ENCODE measurements around the gene CFTR. TPM values are rescaled to one million over a fixed set of nuclear protein-coding genes. Genes with fewer than 3 reads are reported as not detected.

The CFTR gene
- total RNA-seq, 2 experiments from 2014 or later = not detected

DNA sequence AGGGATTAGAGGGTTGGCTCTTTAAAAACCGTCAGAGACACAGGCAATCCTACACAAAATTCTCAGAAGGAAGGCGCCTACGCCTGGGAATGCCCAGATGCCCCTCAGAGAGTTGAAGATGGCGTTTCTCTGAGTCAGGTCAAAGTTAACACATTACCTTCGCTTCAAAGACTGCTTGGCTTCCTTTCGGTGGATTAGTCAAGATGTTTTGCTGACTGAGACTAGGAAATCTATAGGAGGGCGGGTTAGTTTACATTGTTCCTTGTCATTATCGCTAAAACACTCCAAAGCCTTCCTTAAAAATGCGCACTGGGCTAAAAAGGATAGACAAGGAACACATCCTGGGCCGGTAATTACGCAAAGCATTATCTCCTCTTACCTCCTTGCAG, 995 bp upstream of the CFTR start:
- Histone ChIP-seq H3K9me3 (ENCODE audit: control insufficient read depth in 1 of 2, insufficient read depth in 1 of 2, low read length in 2 of 2) (peaks cover 0 to 9% of the 10 kb centered on the region in 2 experiments), H3K4me3 (ENCODE audit: low read length) (no peak overlapping the region), H3K4me1 (ENCODE audit: insufficient read depth, low read length) (no peaks in the 10 kb centered on the region), H3K27ac (ENCODE audit: low read depth in 1 of 2, low read length in 2 of 2) (no peak overlapping the region), H3K27me3 (ENCODE audit: control insufficient read depth in 1 of 2, insufficient read depth in 2 of 2, low read length in 2 of 2) (peaks cover 14 to 33% of the 10 kb centered on the region in 2 experiments), H3K36me3 (ENCODE audit: insufficient read depth, low read length) (no peaks in the 10 kb centered on the region)
- DNase-seq (no peak), ATAC-seq (ENCODE audit: poor library complexity) (no peak)
- intact Hi-C loops (cut with DNase I, micrococcal nuclease) = no loop called here
- no peak overlapping the region for H3K27ac Mint-ChIP-seq
- TF ChIP-seq, protein P1, sequence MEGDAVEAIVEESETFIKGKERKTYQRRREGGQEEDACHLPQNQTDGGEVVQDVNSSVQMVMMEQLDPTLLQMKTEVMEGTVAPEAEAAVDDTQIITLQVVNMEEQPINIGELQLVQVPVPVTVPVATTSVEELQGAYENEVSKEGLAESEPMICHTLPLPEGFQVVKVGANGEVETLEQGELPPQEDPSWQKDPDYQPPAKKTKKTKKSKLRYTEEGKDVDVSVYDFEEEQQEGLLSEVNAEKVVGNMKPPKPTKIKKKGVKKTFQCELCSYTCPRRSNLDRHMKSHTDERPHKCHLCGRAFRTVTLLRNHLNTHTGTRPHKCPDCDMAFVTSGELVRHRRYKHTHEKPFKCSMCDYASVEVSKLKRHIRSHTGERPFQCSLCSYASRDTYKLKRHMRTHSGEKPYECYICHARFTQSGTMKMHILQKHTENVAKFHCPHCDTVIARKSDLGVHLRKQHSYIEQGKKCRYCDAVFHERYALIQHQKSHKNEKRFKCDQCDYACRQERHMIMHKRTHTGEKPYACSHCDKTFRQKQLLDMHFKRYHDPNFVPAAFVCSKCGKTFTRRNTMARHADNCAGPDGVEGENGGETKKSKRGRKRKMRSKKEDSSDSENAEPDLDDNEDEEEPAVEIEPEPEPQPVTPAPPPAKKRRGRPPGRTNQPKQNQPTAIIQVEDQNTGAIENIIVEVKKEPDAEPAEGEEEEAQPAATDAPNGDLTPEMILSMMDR (IDR thresholded peaks at IDR 0.05) = no peak
- H3K36me3 Mint-ChIP-seq (ENCODE audit: low read depth) = no peaks in the 10 kb centered on the region
- peaks cover 33% of the 10 kb centered on the region for H3K27me3 Mint-ChIP-seq
- ChIA-PET POLR2A (no interaction called here), CTCF (no interaction called here)
- H3K9me3 Mint-ChIP-seq = no peaks in the 10 kb centered on the region
- no peak overlapping the region for H3K4me3 Mint-ChIP-seq
- H3K4me1 Mint-ChIP-seq (ENCODE audit: low read depth) = no peaks in the 10 kb centered on the region

DNA sequence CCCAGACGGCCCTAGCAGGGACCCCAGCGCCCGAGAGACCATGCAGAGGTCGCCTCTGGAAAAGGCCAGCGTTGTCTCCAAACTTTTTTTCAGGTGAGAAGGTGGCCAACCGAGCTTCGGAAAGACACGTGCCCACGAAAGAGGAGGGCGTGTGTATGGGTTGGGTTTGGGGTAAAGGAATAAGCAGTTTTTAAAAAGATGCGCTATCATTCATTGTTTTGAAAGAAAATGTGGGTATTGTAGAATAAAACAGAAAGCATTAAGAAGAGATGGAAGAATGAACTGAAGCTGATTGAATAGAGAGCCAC, 184 bp downstream of the CFTR start:
- Histone ChIP-seq H3K9me3 (ENCODE audit: control insufficient read depth in 1 of 2, insufficient read depth in 1 of 2, low read length in 2 of 2) (peaks cover 0 to 9% of the 10 kb centered on the region in 2 experiments), H3K27ac (ENCODE audit: low read depth in 1 of 2, low read length in 2 of 2) (no peak overlapping the region), H3K36me3 (ENCODE audit: insufficient read depth, low read length) (no peaks in the 10 kb centered on the region), H3K4me1 (ENCODE audit: insufficient read depth, low read length) (no peaks in the 10 kb centered on the region), H3K4me3 (ENCODE audit: low read length) (no peak overlapping the region), H3K27me3 (ENCODE audit: control insufficient read depth in 1 of 2, insufficient read depth in 2 of 2, low read length in 2 of 2) (peaks cover 14 to 33% of the 10 kb centered on the region in 2 experiments)
- Mint-ChIP-seq H3K4me3 (no peak overlapping the region), H3K27me3 (peaks cover 33% of the 10 kb centered on the region), H3K36me3 (ENCODE audit: low read depth) (no peaks in the 10 kb centered on the region), H3K4me1 (ENCODE audit: low read depth) (no peaks in the 10 kb centered on the region), H3K27ac (no peak overlapping the region), H3K9me3 (no peaks in the 10 kb centered on the region)
- DNase-seq (no peak), ATAC-seq (ENCODE audit: poor library complexity) (no peak)
- TF ChIP-seq, protein P1 (IDR thresholded peaks at IDR 0.05) = no peak
- ChIA-PET POLR2A (no interaction called here), CTCF (no interaction called here)
- intact Hi-C loops (cut with DNase I, micrococcal nuclease) = no loop called here

DNA sequence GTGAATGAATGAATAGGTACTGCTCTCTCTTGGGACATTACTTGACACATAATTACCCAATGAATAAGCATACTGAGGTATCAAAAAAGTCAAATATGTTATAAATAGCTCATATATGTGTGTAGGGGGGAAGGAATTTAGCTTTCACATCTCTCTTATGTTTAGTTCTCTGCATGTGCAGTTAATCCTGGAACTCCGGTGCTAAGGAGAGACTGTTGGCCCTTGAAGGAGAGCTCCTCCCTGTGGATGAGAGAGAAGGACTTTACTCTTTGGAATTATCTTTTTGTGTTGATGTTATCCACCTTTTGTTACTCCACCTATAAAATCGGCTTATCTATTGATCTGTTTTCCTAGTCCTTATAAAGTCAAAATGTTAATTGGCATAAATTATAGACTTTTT, 1.2 kb downstream of the CFTR start:
- no peaks in the 10 kb centered on the region for H3K4me1 ChIP-seq (ENCODE audit: insufficient read depth, low read length)
- TF ChIP-seq, protein P1 (IDR thresholded peaks at IDR 0.05) = no peak
- H3K4me1 Mint-ChIP-seq (ENCODE audit: low read depth) = no peaks in the 10 kb centered on the region
- intact Hi-C loops (cut with DNase I, micrococcal nuclease) = no loop called here
- peaks cover 0 to 9% of the 10 kb centered on the region in 2 experiments for H3K9me3 ChIP-seq (ENCODE audit: control insufficient read depth in 1 of 2, insufficient read depth in 1 of 2, low read length in 2 of 2)
- no peak overlapping the region for H3K4me3 ChIP-seq (ENCODE audit: low read length)
- no peaks in the 10 kb centered on the region for H3K36me3 ChIP-seq (ENCODE audit: insufficient read depth, low read length)
- no peak overlapping the region for H3K27ac ChIP-seq (ENCODE audit: low read depth in 1 of 2, low read length in 2 of 2)
- H3K9me3 Mint-ChIP-seq = no peaks in the 10 kb centered on the region
- no peak overlapping the region for H3K27ac Mint-ChIP-seq
- peaks cover 14 to 33% of the 10 kb centered on the region in 2 experiments for H3K27me3 ChIP-seq (ENCODE audit: control insufficient read depth in 1 of 2, insufficient read depth in 2 of 2, low read length in 2 of 2)
- DNase-seq (no peak), ATAC-seq (ENCODE audit: poor library complexity) (no peak)
- ChIA-PET POLR2A (no interaction called here), CTCF (no interaction called here)
- peaks cover 33% of the 10 kb centered on the region for H3K27me3 Mint-ChIP-seq
- H3K4me3 Mint-ChIP-seq = no peak overlapping the region
- no peaks in the 10 kb centered on the region for H3K36me3 Mint-ChIP-seq (ENCODE audit: low read depth)

Data from CD4-positive, alpha-beta T cell (primary cell).